Activated T-helper 1 cell treated with anti-CD3 and anti-CD28 coated beads, Interleukin-12 subunit alpha, Interleukin-12 subunit beta, Interleukin-2, Interleukin-4 antibody, amounts not matched to agents 30 ng/mL and 10 ng/mL and 1 ng/mL, durations not matched to agents 14 hours and 24 hours and 36 hours (primary cell): ENCODE results near the gene NR4A3. TPM values are rescaled to one million over a fixed set of nuclear protein-coding genes. Genes with fewer than 3 reads are reported as not detected.

Experiments
- DNase-seq: peaks from one replicate; pipeline ENCODE4 v3.0.0; 2021; ENCODE audit warnings: low spot score
- H3K27ac Mint-ChIP-seq: one replicate; pipeline ENCODE4 v1.8.0; 2021; ENCODE audit warnings: mild to moderate bottlenecking, mixed read lengths
- H3K27me3 Mint-ChIP-seq: one replicate; pipeline ENCODE4 v1.8.0; 2022; ENCODE audit warnings: mild to moderate bottlenecking, moderate library complexity, mixed read lengths; ENCODE audit not compliant: insufficient read depth
- H3K36me3 Mint-ChIP-seq: one replicate; pipeline ENCODE4 v1.8.0; 2021; ENCODE audit warnings: low read depth, mixed read lengths
- H3K4me1 Mint-ChIP-seq: one replicate; pipeline ENCODE4 v1.8.0; 2021; ENCODE audit warnings: low read depth, mixed read lengths
- H3K4me3 Mint-ChIP-seq: one replicate; pipeline ENCODE4 v1.8.0; 2021; ENCODE audit warnings: mild to moderate bottlenecking, moderate library complexity, mixed read lengths
- H3K9me3 Mint-ChIP-seq: one replicate; pipeline ENCODE4 v1.8.0; 2021; ENCODE audit warnings: mixed read lengths
- intact Hi-C: fragments of 100-400 bp; cut with micrococcal nuclease; formaldehyde crosslinking; loops from one replicate; pipeline ENCODE4 v1.15.1; 2024
- total RNA-seq: library from RNA; stranded (reverse); gene quantifications from 2 replicates; pipeline ENCODE4 v1.2.3, GENCODE V29; 2022

The NR4A3 gene
- total RNA-seq, 1 donor from 2014 or later = 68.6 TPM

- no peaks in the 10 kb centered on the region for H3K4me1 Mint-ChIP-seq
- peaks cover 22% of the 10 kb centered on the region for H3K27me3 Mint-ChIP-seq
- H3K36me3 Mint-ChIP-seq = no peaks in the 10 kb centered on the region
- intact Hi-C loops = no loop called here
- DNase-seq = no peak
- no peaks in the 10 kb centered on the region for H3K9me3 Mint-ChIP-seq
- no peak overlapping the region for H3K27ac Mint-ChIP-seq
- H3K4me3 Mint-ChIP-seq = no peak overlapping the region
Observed at GRCh38 chr9:99801775-99802174, 19.9 kb upstream of the NR4A3 start.

GRCh38 chr9:99803694-99804093, 18.0 kb upstream of the NR4A3 start:
- DNase-seq = no peak
- H3K27me3 Mint-ChIP-seq = peaks cover 23% of the 10 kb centered on the region
- H3K27ac Mint-ChIP-seq = no peak overlapping the region
- H3K4me1 Mint-ChIP-seq = peaks cover 18% of the 10 kb centered on the region
- no peak overlapping the region for H3K4me3 Mint-ChIP-seq
- no peaks in the 10 kb centered on the region for H3K36me3 Mint-ChIP-seq
- intact Hi-C loops = no loop called here
- H3K9me3 Mint-ChIP-seq = no peaks in the 10 kb centered on the region

- peaks cover 37% of the 10 kb centered on the region for H3K4me1 Mint-ChIP-seq
- no peak overlapping the region for H3K4me3 Mint-ChIP-seq
- no peaks in the 10 kb centered on the region for H3K9me3 Mint-ChIP-seq
- intact Hi-C loops = loop anchor here (1.0 to 5.0 kb wide), 3 partner anchors 204 to 515 kb away; no protein-coding TSS in a partner anchor
- H3K27me3 Mint-ChIP-seq = peaks cover 26% of the 10 kb centered on the region
- H3K36me3 Mint-ChIP-seq = no peaks in the 10 kb centered on the region
- no peak overlapping the region for H3K27ac Mint-ChIP-seq
- peak; percentile 43 for DNase-seq
Observed at GRCh38 chr9:99807276-99807852, 14.3 kb upstream of the NR4A3 start.

- no peaks in the 10 kb centered on the region for H3K36me3 Mint-ChIP-seq
- H3K9me3 Mint-ChIP-seq = no peaks in the 10 kb centered on the region
- H3K4me3 Mint-ChIP-seq = no peak overlapping the region
- intact Hi-C loops = loop anchor here (1.0 to 5.0 kb wide), 3 partner anchors 203 to 514 kb away; no protein-coding TSS in a partner anchor
- peaks cover 27% of the 10 kb centered on the region for H3K27me3 Mint-ChIP-seq
- H3K4me1 Mint-ChIP-seq = peaks cover 37% of the 10 kb centered on the region
- H3K27ac Mint-ChIP-seq = no peak overlapping the region
- no peak for DNase-seq
Observed at GRCh38 chr9:99807956-99808355, 13.7 kb upstream of the NR4A3 start.

GRCh38 chr9:99808454-99808853, 13.2 kb upstream of the NR4A3 start:
- H3K4me3 Mint-ChIP-seq = no peak overlapping the region
- peaks cover 29% of the 10 kb centered on the region for H3K27me3 Mint-ChIP-seq
- DNase-seq = no peak
- no peaks in the 10 kb centered on the region for H3K36me3 Mint-ChIP-seq
- H3K4me1 Mint-ChIP-seq = peaks cover 37% of the 10 kb centered on the region
- no peak overlapping the region for H3K27ac Mint-ChIP-seq
- no peaks in the 10 kb centered on the region for H3K9me3 Mint-ChIP-seq
- intact Hi-C loops = loop anchor here (5.0 kb wide), 2 partner anchors 409 to 514 kb away; no protein-coding TSS in a partner anchor

- intact Hi-C loops = loop anchor here (2.0 to 10.0 kb wide), 10 partner anchors 15 to 788 kb away; partner anchors contain the start of gene TEX10
- H3K27ac Mint-ChIP-seq = no peak overlapping the region
- peaks cover 39% of the 10 kb centered on the region for H3K4me1 Mint-ChIP-seq
Observed at GRCh38 chr9:99809586-99810319, 11.9 kb upstream of the NR4A3 start.

GRCh38 chr9:99811172-99811571, 10.5 kb upstream of the NR4A3 start:
- Mint-ChIP-seq H3K9me3 (no peaks in the 10 kb centered on the region), H3K4me1 (peaks cover 44% of the 10 kb centered on the region), H3K36me3 (no peaks in the 10 kb centered on the region), H3K4me3 (no peak overlapping the region), H3K27ac (peak overlapping the region; percentile 60), H3K27me3 (peaks cover 43% of the 10 kb centered on the region)
- intact Hi-C loops = loop anchor here (1.0 to 10.0 kb wide), 10 partner anchors 8 to 786 kb away; partner anchors contain the start of gene TEX10
- no peak for DNase-seq

More at GRCh38 chr9:99809586-99810319, 11.9 kb upstream of the NR4A3 start:
- DNase-seq = no peak
- no peaks in the 10 kb centered on the region for H3K9me3 Mint-ChIP-seq
- no peak overlapping the region for H3K4me3 Mint-ChIP-seq
- H3K27me3 Mint-ChIP-seq = peaks cover 30% of the 10 kb centered on the region
- H3K36me3 Mint-ChIP-seq = no peaks in the 10 kb centered on the region

- H3K4me3 Mint-ChIP-seq = no peak overlapping the region
- no peaks in the 10 kb centered on the region for H3K36me3 Mint-ChIP-seq
- no peaks in the 10 kb centered on the region for H3K9me3 Mint-ChIP-seq
- H3K27ac Mint-ChIP-seq = peak overlapping the region; percentile 60
- peaks cover 49% of the 10 kb centered on the region for H3K4me1 Mint-ChIP-seq
- H3K27me3 Mint-ChIP-seq = peaks cover 47% of the 10 kb centered on the region
- DNase-seq = no peak
- intact Hi-C loops = loop anchor here (1.0 to 10.0 kb wide), 10 partner anchors 8 to 786 kb away; partner anchors contain the start of gene TEX10
Observed at GRCh38 chr9:99811598-99812383, 9.9 kb upstream of the NR4A3 start.

GRCh38 chr9:99813739-99814138, 7.9 kb upstream of the NR4A3 start:
- no peak overlapping the region for H3K4me3 Mint-ChIP-seq
- DNase-seq = no peak
- H3K27ac Mint-ChIP-seq = no peak overlapping the region
- H3K4me1 Mint-ChIP-seq = peaks cover 42% of the 10 kb centered on the region
- H3K36me3 Mint-ChIP-seq = no peaks in the 10 kb centered on the region
- H3K9me3 Mint-ChIP-seq = no peaks in the 10 kb centered on the region
- peaks cover 53% of the 10 kb centered on the region for H3K27me3 Mint-ChIP-seq
- intact Hi-C loops = loop anchor here (5.0 to 10.0 kb wide), 4 partner anchors 381 to 784 kb away; partner anchors contain the start of gene TEX10

- Mint-ChIP-seq H3K27ac (no peak overlapping the region), H3K27me3 (peaks cover 52% of the 10 kb centered on the region), H3K4me3 (no peak overlapping the region), H3K36me3 (no peaks in the 10 kb centered on the region), H3K9me3 (no peaks in the 10 kb centered on the region), H3K4me1 (peaks cover 46% of the 10 kb centered on the region)
- DNase-seq = no peak
- intact Hi-C loops = loop anchor here (5.0 to 10.0 kb wide), 4 partner anchors 382 to 783 kb away; partner anchors contain the start of gene TEX10
Observed at GRCh38 chr9:99814359-99814758, 7.3 kb upstream of the NR4A3 start.

- no peak overlapping the region for H3K27ac Mint-ChIP-seq
- H3K9me3 Mint-ChIP-seq = no peaks in the 10 kb centered on the region
- H3K27me3 Mint-ChIP-seq = peaks cover 48% of the 10 kb centered on the region
- intact Hi-C loops = loop anchor here (10.0 kb wide), 1 partner anchor 538 kb away; the partner anchor contains the start of gene TEX10
- peaks cover 51% of the 10 kb centered on the region for H3K4me1 Mint-ChIP-seq
- no peak for DNase-seq
- no peaks in the 10 kb centered on the region for H3K36me3 Mint-ChIP-seq
- no peak overlapping the region for H3K4me3 Mint-ChIP-seq
Observed at GRCh38 chr9:99816392-99816791, 5.3 kb upstream of the NR4A3 start.

- no peak for DNase-seq
- intact Hi-C loops = loop anchor here (2.0 to 10.0 kb wide), 2 partner anchors 536 to 638 kb away; partner anchors contain the start of gene TEX10
Observed at GRCh38 chr9:99818500-99818899, 3.2 kb upstream of the NR4A3 start.

More at GRCh38 chr9:99818500-99818899, 3.2 kb upstream of the NR4A3 start:
- Mint-ChIP-seq H3K27me3 (peaks cover 48% of the 10 kb centered on the region), H3K4me3 (peak overlapping the region; percentile 74), H3K27ac (peak overlapping the region; percentile 77), H3K36me3 (peaks cover 2% of the 10 kb centered on the region), H3K4me1 (peaks cover 55% of the 10 kb centered on the region), H3K9me3 (no peaks in the 10 kb centered on the region)
